Stomach (tissue), 9 donors: ENCODE results near the gene PADI3. TPM values are rescaled to one million over a fixed set of nuclear protein-coding genes. Genes with fewer than 3 reads are reported as not detected.

Source experiments
- DNase-seq, 2 donors: peaks; one replicate each; pipeline versions ENCODE4 v3.0.0 to v3.0.0-alpha.2; 2013 to 2019
- H3K27ac ChIP-seq, 5 donors: fragments of 200-600 bp in 4 of 5; sonication (generic) in 4 of 5; one replicate each; pipeline ENCODE4 v1.5.1; 2013 to 2019; ENCODE audit warnings: mild to moderate bottlenecking in 1 of 5, moderate library complexity in 1 of 5
- H3K27me3 ChIP-seq, 3 donors: fragments of 200-600 bp; sonication (generic); one replicate each; pipeline ENCODE4 v1.5.1; 2017 to 2019; ENCODE audit warnings: mixed run types in 1 of 3
- H3K36me3 ChIP-seq, 4 donors: fragments of 200-600 bp; sonication (generic); 1 replicate in 3 of 4; 2 replicates in 1 of 4; pipeline ENCODE4 v1.5.1; 2016 to 2019
- H3K4me1 ChIP-seq, 4 donors: fragments of 200-600 bp; sonication (generic); one replicate each; pipeline ENCODE4 v1.5.1; 2016 to 2019
- H3K4me3 ChIP-seq, 4 donors: fragments of 200-600 bp; sonication (generic) in 3 of 4; one replicate each; pipeline ENCODE4 v1.5.1; 2016 to 2019; ENCODE audit warnings: mild to moderate bottlenecking in 1 of 4
- H3K9me3 ChIP-seq, 4 donors: fragments of 200-600 bp; sonication (generic); one replicate each; pipeline ENCODE4 v1.5.1; 2016 to 2019
- EP300 ChIP-seq: sonication (generic); formaldehyde crosslinking; IDR thresholded peaks from one replicate; pipeline ENCODE4 v1.6.1; 2017; ENCODE audit warnings: antibody characterized with exemption
- POLR2A ChIP-seq, 4 donors: fragments of 450-650 bp; IDR thresholded peaks; one replicate each; pipeline ENCODE4 v1.6.1; 2016; ENCODE audit warnings: antibody characterized with exemption in 4 of 4, control low read depth in 2 of 4, mild to moderate bottlenecking in 1 of 4, moderate library complexity in 1 of 4
- POLR2AphosphoS5 ChIP-seq, 3 donors: sonication (generic); formaldehyde crosslinking; IDR thresholded peaks; one replicate each; pipeline ENCODE4 v1.6.1; 2016; ENCODE audit warnings: antibody characterized with exemption in 3 of 3
- WGBS, 5 donors: extraction: QIAGEN DNeasy Blood & Tissue Kit in 3 of 5; methylation state at CpG; one replicate each; pipeline versions ENCODE4 v1.1.5 to v1.1.7; 2013 to 2018; 5-methylcytosine and 5-hydroxymethylcytosine counted together
- intact Hi-C: fragments of 100-400 bp; cut with DNase I; formaldehyde crosslinking; loops from one replicate; pipeline ENCODE4 v1.15.1; 2023; ENCODE audit warnings: low total_unique reads
- polyA plus RNA-seq, 3 donors: library from polyadenylated mRNA; stranded (reverse); fragments of 200-250 nt; gene quantifications; one replicate each; pipeline ENCODE4 v1.2.3, GENCODE V29; 2013
- total RNA-seq, 5 donors: library from RNA; depleted of rRNA; stranded (reverse); fragments of >200 nt; gene quantifications; one replicate each; pipeline versions ENCODE4 v1.1.0 to v1.2.3, GENCODE V29; 2014 to 2016
- TF ChIP-seq, protein P1 (sequence below), 7 experiments: fragments of 450-650 bp in 4 of 7; fragments of 200-600 bp in 3 of 7; sonication (generic) in 3 of 7; IDR thresholded peaks; one replicate each; pipeline ENCODE4 v1.5.1; 2016 to 2019; ENCODE audit warnings: antibody characterized with exemption in 7 of 7, control low read depth in 2 of 7, mild to moderate bottlenecking in 1 of 7
- donor health status: healthy with polysubstance abuse.
- donor health status: Bipolar disorder and iron deficiency.
- donor health status: healthy.

PADI3 gene
- total and polyA plus RNA-seq, 8 donors, result 5.4 TPM; not detected in 7

DNA sequence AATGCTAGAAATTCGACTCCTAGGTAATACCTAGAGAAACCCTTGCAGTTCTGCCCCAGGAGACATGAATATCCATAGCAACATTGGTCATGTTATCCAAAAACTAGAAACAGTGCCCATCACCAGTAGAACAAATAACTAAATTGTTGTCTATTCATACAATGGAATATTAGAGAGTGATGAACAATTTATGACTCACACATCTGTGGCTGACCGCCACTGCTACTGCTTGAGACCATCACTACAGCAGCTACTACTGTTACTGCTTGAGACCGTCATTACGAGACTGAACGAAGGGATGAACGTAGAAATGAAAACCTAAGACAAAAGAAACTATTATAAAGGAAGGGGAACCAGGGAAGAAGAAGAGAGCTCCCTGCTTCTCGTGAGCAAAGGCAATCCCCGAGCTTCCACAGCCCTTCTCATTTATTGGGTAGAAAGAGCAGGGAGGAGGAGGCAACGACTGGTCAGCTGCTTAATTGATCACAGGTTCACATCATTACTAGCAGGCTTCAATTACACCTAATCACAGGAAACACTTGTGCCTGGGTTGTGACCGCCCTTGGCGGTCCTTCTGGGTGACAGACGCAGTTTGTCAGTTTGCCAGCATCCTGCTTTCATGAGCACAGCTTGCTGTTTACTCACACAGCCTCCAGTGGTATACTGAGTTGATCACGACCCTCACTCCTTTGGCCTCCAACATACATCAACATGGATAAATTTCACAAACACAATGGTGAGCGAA, 45.0 kb downstream of the PADI3 start:
- intact Hi-C loops, result no loop called here
- DNase-seq, result no peak
- H3K4me3 ChIP-seq, result no peak overlapping the region
- H3K9me3 ChIP-seq, result peaks cover 0 to 1% (median 0%) of the 10 kb centered on the region in 4 donors
- H3K27me3 ChIP-seq, result peaks cover 0 to 33% (median 0%) of the 10 kb centered on the region in 3 donors
- H3K27ac ChIP-seq, result no peak overlapping the region
- TF ChIP-seq POLR2AphosphoS5 (IDR thresholded peaks at IDR 0.05) (no peak), POLR2A (IDR thresholded peaks at IDR 0.05) (no peak)
- no peaks in the 10 kb centered on the region for H3K4me1 ChIP-seq
- WGBS, 5 donors, result 59 to 72% (median 65%) methylated on average over 14 of the region's 14 CpGs
- H3K36me3 ChIP-seq, result no peaks in the 10 kb centered on the region

DNA sequence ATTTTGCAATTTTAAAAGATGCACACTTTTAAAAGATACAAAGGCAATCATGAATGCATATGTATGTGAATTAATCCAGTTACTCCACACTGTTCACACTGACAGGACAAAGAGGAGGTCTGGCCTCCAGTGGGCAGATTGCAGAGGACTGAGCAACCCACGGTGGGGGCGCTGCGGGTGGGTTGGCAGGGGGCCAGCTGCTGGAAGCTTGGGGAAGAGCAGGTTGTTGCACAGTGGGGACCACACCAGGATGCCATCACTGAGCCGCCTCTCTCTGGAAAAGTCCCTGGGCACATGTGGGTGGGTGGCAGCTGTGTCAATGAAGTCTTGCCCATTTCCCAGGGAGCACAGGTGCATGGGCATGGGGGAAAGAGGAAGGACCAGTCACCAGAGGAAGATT, 46.4 kb downstream of the PADI3 start:
- Histone ChIP-seq H3K36me3 (no peaks in the 10 kb centered on the region), H3K4me3 (no peak overlapping the region), H3K4me1 (no peaks in the 10 kb centered on the region), H3K27ac (no peak overlapping the region), H3K9me3 (peaks cover 0 to 9% (median 0%) of the 10 kb centered on the region in 4 donors), H3K27me3 (peaks cover 0 to 23% (median 0%) of the 10 kb centered on the region in 3 donors)
- intact Hi-C loops, result no loop called here
- WGBS, 5 donors, result 72 to 81% (median 75%) methylated on average over 4 of the region's 4 CpGs
- TF ChIP-seq, protein P1, sequence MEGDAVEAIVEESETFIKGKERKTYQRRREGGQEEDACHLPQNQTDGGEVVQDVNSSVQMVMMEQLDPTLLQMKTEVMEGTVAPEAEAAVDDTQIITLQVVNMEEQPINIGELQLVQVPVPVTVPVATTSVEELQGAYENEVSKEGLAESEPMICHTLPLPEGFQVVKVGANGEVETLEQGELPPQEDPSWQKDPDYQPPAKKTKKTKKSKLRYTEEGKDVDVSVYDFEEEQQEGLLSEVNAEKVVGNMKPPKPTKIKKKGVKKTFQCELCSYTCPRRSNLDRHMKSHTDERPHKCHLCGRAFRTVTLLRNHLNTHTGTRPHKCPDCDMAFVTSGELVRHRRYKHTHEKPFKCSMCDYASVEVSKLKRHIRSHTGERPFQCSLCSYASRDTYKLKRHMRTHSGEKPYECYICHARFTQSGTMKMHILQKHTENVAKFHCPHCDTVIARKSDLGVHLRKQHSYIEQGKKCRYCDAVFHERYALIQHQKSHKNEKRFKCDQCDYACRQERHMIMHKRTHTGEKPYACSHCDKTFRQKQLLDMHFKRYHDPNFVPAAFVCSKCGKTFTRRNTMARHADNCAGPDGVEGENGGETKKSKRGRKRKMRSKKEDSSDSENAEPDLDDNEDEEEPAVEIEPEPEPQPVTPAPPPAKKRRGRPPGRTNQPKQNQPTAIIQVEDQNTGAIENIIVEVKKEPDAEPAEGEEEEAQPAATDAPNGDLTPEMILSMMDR (IDR thresholded peaks at IDR 0.05), result no peak
- TF ChIP-seq EP300 (no peak), POLR2AphosphoS5 (IDR thresholded peaks at IDR 0.05) (no peak), POLR2A (IDR thresholded peaks at IDR 0.05) (no peak)
- DNase-seq, result no peak

DNA sequence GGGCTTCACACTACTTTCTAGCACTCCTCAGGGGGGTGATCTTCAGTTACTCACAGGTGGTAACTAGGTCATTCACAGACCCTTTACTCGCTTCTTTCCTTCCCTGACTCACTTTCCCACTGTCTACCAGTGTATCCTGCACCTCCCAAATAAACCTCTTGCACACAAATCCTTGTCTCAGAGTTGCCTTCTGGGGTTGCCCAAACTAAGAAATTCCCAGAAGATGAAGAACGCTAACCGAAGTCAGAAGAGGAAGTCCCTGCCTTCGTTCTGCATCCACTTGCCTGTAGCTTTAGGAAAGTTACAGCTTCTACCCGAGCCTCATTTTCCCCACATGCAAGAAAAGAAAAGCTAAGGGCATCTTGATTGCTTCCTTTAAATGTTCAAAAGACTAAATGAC, 47.2 kb downstream of the PADI3 start:
- no peak for DNase-seq
- Histone ChIP-seq H3K4me3 (no peak overlapping the region), H3K27me3 (peaks cover 0 to 23% (median 0%) of the 10 kb centered on the region in 3 donors), H3K36me3 (no peaks in the 10 kb centered on the region), H3K27ac (no peak overlapping the region), H3K9me3 (peaks cover 0 to 9% (median 5%) of the 10 kb centered on the region in 4 donors), H3K4me1 (no peaks in the 10 kb centered on the region)
- intact Hi-C loops, result no loop called here
- TF ChIP-seq POLR2AphosphoS5 (IDR thresholded peaks at IDR 0.05), result no peak
- TF ChIP-seq POLR2A (IDR thresholded peaks at IDR 0.05), result no peak
- WGBS, 5 donors, result 71 to 83% (median 82%) methylated on average over 5 of the region's 5 CpGs

DNA sequence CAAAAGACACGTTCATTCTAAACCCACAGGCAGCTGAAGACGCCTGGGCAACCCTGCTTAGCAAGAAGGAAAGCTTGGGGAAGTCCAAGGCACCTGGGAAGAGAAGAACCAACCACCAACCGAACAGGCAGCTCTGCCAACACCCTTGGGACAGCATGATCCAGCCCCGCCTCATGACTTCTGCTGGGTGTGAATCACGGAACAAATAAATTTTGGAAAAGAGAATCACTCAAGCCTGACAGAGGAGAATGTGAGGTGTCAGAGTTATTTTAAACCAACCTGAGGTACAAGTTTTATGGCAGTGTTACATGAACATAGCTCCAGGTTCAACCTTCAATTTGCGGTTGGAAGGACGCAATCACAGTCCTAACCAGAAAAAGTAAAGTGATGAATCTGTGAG, 49.1 kb downstream of the PADI3 start:
- Histone ChIP-seq H3K27me3 (peaks cover 0 to 23% (median 0%) of the 10 kb centered on the region in 3 donors), H3K36me3 (no peaks in the 10 kb centered on the region), H3K4me1 (no peaks in the 10 kb centered on the region), H3K27ac (no peak overlapping the region), H3K9me3 (peaks cover 0 to 27% (median 23%) of the 10 kb centered on the region in 4 donors), H3K4me3 (no peak overlapping the region)
- WGBS, 5 donors, result 74 to 86% (median 81%) methylated on average over 7 of the region's 7 CpGs
- intact Hi-C loops, result no loop called here
- TF ChIP-seq EP300 (no peak), POLR2A (IDR thresholded peaks at IDR 0.05) (no peak), POLR2AphosphoS5 (IDR thresholded peaks at IDR 0.05) (no peak)
- TF ChIP-seq, protein P1 (IDR thresholded peaks at IDR 0.05), result no peak
- no peak for DNase-seq

DNA sequence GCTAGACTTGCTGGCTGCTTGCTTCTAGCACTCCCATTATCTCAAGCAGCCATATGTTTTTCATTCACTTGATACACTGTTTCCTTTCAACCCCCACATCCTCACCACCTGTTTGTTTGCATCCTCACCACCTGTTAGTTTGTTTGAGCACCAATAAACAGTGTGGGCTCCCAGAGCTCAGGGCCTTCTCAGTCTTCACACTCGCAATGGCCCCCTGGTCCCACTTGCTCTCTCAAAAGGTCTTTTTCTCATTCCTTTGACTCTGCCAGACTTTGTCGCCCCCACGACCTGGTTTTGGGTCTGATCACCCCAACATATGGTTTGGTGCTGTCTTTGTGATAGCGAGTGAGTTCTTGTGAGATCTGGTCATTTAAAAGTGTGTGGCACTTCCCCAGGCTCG, 52.9 kb downstream of the PADI3 start:
- intact Hi-C loops, result no loop called here
- TF ChIP-seq, protein P1 (IDR thresholded peaks at IDR 0.05), result no peak
- TF ChIP-seq POLR2AphosphoS5 (IDR thresholded peaks at IDR 0.05), result no peak
- no peak for TF ChIP-seq EP300
- TF ChIP-seq POLR2A (IDR thresholded peaks at IDR 0.05), result no peak
- H3K4me3 ChIP-seq, result no peak overlapping the region
- no peak for DNase-seq
- H3K9me3 ChIP-seq, result peaks cover 0 to 31% (median 26%) of the 10 kb centered on the region in 4 donors
- WGBS, 5 donors, result 67 to 90% (median 83%) methylated on average over 5 of the region's 5 CpGs
- H3K27me3 ChIP-seq, result peaks cover 0 to 15% (median 0%) of the 10 kb centered on the region in 3 donors
- no peaks in the 10 kb centered on the region for H3K36me3 ChIP-seq
- no peaks in the 10 kb centered on the region for H3K4me1 ChIP-seq
- no peak overlapping the region for H3K27ac ChIP-seq
